ENCODE measurements around the gene CSNK1A1. TPM values are rescaled to one million over a fixed set of nuclear protein-coding genes. Genes with fewer than 3 reads are reported as not detected.
"Not testable (repeated sequence)": the region's sequence is repeated elsewhere in the genome, so short reads cannot be mapped to it uniquely, and the experiment has no call there.

CSNK1A1 gene
- total RNA-seq, 2 donors from 2014 or later = 222 to 262 TPM

DNA sequence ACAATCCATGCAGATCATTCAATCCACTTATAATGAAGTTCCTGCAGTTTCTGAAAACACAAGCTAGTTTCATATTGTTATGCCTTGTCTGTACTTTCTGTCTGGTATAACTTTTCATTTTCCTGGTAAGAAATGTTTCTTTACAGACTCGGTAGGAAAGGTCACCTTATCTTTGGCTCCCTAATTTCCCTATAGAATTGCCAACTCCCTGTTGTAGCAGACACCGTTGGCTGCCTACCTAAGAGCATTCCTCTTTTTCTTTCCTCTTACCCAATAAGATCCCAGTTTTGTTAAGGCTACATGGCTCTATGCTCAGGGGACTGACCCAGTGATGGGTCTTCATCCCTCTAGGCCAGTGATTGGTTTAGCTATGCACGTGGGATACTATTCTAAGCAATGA lies 23.9 kb upstream of the CSNK1A1 start:
- TF ChIP-seq, protein P1, sequence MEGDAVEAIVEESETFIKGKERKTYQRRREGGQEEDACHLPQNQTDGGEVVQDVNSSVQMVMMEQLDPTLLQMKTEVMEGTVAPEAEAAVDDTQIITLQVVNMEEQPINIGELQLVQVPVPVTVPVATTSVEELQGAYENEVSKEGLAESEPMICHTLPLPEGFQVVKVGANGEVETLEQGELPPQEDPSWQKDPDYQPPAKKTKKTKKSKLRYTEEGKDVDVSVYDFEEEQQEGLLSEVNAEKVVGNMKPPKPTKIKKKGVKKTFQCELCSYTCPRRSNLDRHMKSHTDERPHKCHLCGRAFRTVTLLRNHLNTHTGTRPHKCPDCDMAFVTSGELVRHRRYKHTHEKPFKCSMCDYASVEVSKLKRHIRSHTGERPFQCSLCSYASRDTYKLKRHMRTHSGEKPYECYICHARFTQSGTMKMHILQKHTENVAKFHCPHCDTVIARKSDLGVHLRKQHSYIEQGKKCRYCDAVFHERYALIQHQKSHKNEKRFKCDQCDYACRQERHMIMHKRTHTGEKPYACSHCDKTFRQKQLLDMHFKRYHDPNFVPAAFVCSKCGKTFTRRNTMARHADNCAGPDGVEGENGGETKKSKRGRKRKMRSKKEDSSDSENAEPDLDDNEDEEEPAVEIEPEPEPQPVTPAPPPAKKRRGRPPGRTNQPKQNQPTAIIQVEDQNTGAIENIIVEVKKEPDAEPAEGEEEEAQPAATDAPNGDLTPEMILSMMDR (IDR thresholded peaks at IDR 0.05) = no peak
- H3K4me1 ChIP-seq (ENCODE audit: control insufficient read depth in 1 of 2, low read depth in 2 of 2) = peaks cover 0 to 7% of the 10 kb centered on the region in 2 donors
- ATAC-seq (ENCODE audit: insufficient number of reproducible peaks, low FRiP score, low read depth) = no peak

GRCh38 chr5:149572576-149573231 lies 21.5 kb upstream of the CSNK1A1 start:
- Histone ChIP-seq H3K27ac (no peak overlapping the region), H3K4me3 (no peak overlapping the region), H3K9me3 (no peaks in the 10 kb centered on the region), H3K4me1 (ENCODE audit: control insufficient read depth in 1 of 2, low read depth in 2 of 2) (no peaks in the 10 kb centered on the region), H3K27me3 (replicated peaks; ENCODE audit: insufficient read depth) (no peaks in the 10 kb centered on the region), H3K36me3 (no peaks in the 10 kb centered on the region)
- DNase-seq (ENCODE audit: low spot score) (no peak), ATAC-seq (ENCODE audit: insufficient number of reproducible peaks, low FRiP score, low read depth) (no peak)
- TF ChIP-seq, protein P1 (IDR thresholded peaks at IDR 0.05) = no peak

More for the DNA sequence above, 23.9 kb upstream of the CSNK1A1 start:
- H3K27me3 ChIP-seq (replicated peaks; ENCODE audit: insufficient read depth) = no peaks in the 10 kb centered on the region
- no peaks in the 10 kb centered on the region for H3K36me3 ChIP-seq
- H3K27ac ChIP-seq = no peak overlapping the region
- H3K9me3 ChIP-seq = no peaks in the 10 kb centered on the region
- no peak overlapping the region for H3K4me3 ChIP-seq
- DNase-seq (ENCODE audit: low spot score) = no peak

DNA sequence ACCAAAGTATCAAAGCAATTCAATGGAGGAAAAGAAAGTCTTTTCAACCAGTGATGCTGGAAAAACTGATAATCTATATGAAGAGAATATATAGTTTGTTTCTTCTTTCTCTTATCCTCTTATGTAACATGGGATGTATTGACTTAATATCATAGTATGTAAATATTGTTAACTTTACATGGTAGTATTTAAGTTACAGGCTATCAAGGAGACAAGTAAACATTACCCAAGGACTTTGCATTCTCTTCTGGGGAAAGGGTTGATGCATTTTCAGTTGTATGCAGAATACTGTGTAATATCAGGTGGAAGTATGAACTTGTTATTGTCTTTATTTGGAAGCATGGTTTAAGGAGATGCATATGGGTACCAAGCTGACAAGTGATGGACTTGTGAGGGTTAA lies 20.9 kb upstream of the CSNK1A1 start:
- Histone ChIP-seq H3K36me3 (no peaks in the 10 kb centered on the region), H3K4me3 (no peak overlapping the region), H3K9me3 (no peaks in the 10 kb centered on the region), H3K27me3 (replicated peaks; ENCODE audit: insufficient read depth) (no peaks in the 10 kb centered on the region), H3K4me1 (ENCODE audit: control insufficient read depth in 1 of 2, low read depth in 2 of 2) (no peaks in the 10 kb centered on the region), H3K27ac (no peak overlapping the region)
- no peak for DNase-seq (ENCODE audit: low spot score)
- ATAC-seq (ENCODE audit: insufficient number of reproducible peaks, low FRiP score, low read depth) = no peak
- TF ChIP-seq, protein P1 (IDR thresholded peaks at IDR 0.05) = no peak

DNA sequence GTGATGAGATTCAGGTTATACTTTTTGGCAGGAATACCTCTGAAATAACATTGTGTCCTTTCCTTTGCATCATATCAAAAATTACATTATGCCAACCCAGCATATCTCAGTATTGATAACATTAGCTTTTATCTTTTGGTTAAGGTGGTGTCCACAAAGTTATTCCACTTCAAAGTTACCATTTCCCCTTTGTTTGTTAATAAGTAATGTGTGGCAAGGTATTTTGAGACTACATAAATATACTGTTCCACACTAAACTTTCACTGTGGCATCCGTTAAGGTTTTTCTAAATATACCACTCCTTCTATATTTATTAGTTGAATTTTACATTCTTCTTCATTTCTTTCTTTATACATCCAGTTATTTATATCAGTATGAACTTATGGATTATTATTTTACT lies 16.0 kb upstream of the CSNK1A1 start:
- Histone ChIP-seq H3K27ac (no peak overlapping the region), H3K27me3 (replicated peaks; ENCODE audit: insufficient read depth) (no peaks in the 10 kb centered on the region), H3K4me1 (ENCODE audit: control insufficient read depth in 1 of 2, low read depth in 2 of 2) (peaks cover 11 to 19% of the 10 kb centered on the region in 2 donors), H3K36me3 (no peaks in the 10 kb centered on the region), H3K9me3 (no peaks in the 10 kb centered on the region), H3K4me3 (no peak overlapping the region)
- ATAC-seq (ENCODE audit: insufficient number of reproducible peaks, low FRiP score, low read depth) (no peak), DNase-seq (ENCODE audit: low spot score) (no peak)
- TF ChIP-seq, protein P1 (IDR thresholded peaks at IDR 0.05) = no peak

DNA sequence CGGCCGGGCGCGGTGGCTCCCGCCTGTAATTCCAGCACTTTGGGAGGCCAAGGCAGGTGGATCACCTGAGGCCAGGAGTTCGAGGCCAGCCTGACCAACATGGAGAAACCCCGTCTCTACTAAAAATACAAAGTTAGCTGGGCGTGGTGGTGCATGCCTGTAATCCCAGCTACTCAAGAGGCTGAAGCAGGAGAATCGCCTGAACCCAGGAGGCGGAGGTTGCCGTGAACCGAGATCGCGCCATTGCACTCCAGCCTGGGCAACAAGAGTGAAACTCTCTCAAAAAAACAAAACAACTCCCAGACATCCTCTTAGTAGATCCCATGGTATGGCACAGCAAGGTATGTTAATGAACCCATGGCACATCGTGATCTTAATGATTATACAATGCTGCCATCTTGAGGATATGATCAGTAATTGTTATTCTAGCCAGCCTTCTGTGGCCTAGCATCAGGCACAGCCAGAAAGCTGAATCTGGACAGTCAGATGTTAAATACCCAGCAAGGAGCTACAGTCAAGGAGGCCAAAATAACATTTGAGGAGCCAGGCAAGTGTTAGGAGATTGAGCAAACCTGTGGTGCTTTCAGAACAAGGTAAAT lies 13.4 kb upstream of the CSNK1A1 start:
- Histone ChIP-seq H3K27ac (peak overlapping the region; percentile 22 to 60), H3K4me1 (ENCODE audit: control insufficient read depth in 1 of 2, low read depth in 2 of 2) (peaks cover 20 to 36% of the 10 kb centered on the region in 2 donors)
- TF ChIP-seq, protein P1 (IDR thresholded peaks at IDR 0.05) = peak; percentile 58
- peak; percentile 61 for ATAC-seq (ENCODE audit: insufficient number of reproducible peaks, low FRiP score, low read depth)
- not testable (repeated sequence) for H3K4me3 ChIP-seq; H3K36me3 ChIP-seq; DNase-seq (ENCODE audit: low spot score); H3K27me3 ChIP-seq (replicated peaks; ENCODE audit: insufficient read depth); H3K9me3 ChIP-seq
